Measurements from ENCODE around the gene IL6ST.
"Not testable (repeated sequence)": the region's sequence is repeated elsewhere in the genome, so short reads cannot be mapped to it uniquely, and the experiment has no call there.

Gene IL6ST

DNA sequence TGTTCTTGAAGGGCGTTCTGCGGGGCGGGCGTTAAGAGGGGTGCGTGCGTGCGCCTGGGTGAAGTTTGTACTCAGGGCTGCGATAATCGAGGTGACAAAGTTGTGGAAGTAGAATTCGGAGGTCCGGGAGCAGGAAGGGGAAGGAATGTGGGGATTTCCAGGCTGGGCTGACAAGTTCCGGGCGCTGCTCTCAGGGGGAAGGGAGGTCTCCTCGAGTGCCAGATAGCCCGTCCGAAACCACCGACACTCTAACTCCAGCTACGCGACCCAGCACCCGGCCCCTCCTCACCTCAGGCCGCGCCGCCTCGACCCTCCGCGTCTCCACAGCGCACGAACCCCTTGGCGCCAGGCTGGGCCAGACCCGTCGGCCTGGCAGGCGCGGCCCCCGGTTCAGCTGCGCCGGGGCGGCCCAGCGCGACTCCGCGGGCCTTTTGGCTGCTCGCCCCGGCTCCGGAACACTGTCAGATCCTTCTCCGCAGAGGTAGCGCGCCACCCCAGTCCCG, at the start of gene IL6ST:
Gene IL6ST (minus strand): TSS at position 469 of the 503 bp plus-strand sequence. CDS start 18,685 bp downstream, outside the sequence.
- peak; percentile 94 for DNase-seq

GRCh38 chr5:56039985-56040384, 45.2 kb upstream of the IL6ST start:
- peak; percentile 70 for DNase-seq

- not testable (repeated sequence) for DNase-seq
These were observed 43.4 kb upstream of the IL6ST start for GRCh38 chr5:56038206-56038605.

- DNase-seq, result no peak
These were observed 42.8 kb upstream of the IL6ST start for GRCh38 chr5:56037531-56038010.

DNA sequence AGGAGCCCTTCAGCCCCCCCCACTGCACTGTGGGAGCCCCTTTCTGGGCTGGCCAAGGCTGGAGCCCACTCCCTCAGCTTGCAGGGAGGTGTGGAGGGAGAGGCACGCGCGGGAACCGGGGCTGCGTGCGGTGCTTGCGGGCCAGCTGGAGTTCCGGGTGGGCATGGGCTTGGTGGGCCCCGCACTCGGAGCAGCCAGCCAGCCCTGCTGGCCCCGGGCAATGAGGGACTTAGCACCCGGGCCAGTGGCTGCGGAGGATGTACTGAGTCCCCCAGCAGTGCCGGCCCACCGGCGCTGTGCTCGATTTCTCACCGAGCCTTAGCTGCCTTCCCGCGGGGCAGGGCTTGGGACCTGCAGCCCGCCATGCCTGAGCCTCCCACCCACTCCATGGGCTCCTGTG, 40.6 kb upstream of the IL6ST start:
- DNase-seq, result not testable (repeated sequence)

DNA sequence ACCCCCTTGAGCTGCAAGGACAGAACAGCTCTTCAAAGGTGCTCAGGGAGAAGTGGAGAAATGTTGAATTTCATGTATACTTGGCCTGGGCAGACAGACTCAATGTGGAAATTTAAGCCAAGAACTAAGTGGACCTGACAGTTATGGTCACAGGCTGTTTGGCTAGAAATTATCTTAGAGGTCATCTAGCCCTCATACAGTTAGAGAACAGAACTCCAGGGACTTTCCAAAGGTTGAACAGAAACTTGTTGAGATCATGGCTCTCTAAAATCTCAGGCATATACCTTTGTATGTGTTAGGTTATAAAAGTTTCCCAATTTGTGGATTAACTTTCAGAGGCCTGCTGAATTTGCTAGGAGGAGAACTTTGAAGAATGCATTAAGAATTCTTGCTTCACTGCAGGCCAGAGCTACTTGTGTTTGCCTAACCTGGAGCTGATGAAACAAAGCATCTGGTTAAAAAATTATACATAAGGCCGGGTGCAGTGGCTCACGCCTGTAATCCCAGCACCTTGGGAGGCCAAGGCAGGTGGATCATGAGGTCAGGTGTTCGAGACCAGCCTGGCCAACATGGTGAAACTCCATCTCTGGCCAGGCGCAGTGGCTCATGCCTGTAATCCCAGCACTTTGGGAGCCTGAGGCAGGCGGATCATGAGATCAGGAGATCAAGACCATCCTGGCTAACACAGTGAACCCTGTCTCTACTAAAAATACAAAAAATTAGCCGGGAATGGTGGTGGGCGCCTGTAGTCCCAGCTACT, 35.3 kb upstream of the IL6ST start:
- DNase-seq, result peak; percentile 34

DNA sequence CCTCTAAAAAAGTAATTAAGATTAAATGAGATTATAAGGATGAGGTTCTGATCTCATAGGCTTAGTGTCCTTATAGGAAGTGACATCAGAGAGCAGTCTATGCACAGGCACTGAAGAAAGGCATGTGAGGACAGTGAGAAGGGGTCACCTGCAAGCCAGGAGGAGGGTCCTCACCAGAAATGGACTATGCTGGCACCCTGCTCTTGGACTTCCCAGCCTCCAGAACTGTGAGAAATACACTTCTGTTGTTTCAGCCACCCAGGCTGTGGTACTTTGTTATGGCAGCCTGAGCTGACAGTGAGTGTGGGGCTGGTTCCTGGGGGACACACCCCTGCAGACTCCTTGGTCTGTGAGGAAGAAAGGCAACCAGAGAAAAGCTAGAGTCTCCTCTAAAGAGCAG, 34.7 kb upstream of the IL6ST start:
- no peak for DNase-seq

DNA sequence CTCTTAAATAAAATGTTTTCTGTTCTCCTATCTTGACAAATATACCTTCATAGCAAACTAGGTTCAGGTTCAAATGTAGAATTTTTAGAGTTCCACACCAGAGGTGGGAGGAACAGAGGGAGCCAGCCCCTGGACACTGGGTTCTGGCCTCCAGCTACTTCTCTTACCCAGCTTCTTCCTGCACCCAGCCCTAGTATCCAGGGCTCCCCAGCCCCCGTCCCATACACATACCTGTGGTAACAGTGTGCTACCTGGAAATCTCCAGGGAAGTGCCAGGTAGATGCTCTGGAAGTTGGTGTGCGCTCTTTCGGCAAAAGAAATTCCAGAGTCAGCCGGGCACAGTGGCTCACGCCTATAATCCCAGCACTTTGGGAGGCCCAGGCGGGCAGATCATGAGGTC, 33.9 kb upstream of the IL6ST start:
- DNase-seq, result no peak

GRCh38 chr5:56026863-56027300, 32.1 kb upstream of the IL6ST start:
- peak; percentile 90 for DNase-seq

DNA sequence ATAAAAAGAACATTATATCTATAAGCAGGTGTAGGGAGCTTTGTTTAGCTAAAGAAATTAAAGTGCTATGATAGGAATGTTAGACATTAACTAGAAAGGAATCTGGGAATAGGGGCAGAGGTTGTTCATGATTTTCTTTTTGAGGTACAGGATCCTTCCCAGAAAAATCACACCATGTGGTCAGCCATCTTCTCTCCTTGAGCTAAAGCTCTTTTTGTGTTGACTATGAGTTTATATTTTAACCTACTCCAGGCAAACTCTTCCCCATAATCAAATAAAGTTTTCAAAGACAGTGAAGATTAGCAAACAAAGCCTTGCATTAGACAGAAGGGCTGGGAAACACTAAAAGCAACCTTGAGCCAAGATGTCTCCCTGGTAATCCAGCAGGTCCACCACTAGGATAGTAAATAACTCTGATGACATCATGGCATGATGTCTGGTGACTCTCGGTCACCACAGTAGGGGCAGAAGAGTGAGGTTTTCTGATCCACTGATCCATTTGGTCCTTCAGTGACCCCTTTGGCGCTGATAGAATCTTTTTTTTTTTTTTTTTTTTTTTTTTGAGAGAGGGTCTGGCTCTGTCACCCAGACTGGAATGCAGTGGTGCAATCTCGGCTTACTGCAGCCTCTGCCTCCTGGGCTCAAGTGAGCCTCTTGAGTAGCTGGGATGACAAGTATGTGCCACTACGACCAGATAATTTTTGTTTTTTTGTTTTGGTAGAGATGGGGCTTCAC, 30.6 kb upstream of the IL6ST start:
- peak; percentile 23 for DNase-seq

DNA sequence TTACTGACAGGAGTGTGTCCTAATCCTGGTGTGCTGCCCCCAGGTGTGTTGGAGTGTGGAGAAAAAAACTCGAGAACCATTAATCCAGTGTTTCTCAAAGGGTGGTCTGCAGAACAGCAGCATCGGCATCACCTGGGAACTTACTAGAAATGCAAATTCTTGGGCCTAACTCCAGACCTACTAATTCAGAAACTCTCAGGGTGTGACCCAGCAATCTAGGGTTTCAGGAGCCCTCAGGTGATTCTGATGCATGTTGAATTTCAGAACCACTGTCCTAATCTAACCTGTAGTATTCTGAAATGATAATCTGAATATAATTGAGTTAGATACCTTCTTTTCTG, 30.0 kb upstream of the IL6ST start:
- DNase-seq, result no peak

GRCh38 chr5:56023296-56023695, 28.5 kb upstream of the IL6ST start:
- DNase-seq, result no peak

DNA sequence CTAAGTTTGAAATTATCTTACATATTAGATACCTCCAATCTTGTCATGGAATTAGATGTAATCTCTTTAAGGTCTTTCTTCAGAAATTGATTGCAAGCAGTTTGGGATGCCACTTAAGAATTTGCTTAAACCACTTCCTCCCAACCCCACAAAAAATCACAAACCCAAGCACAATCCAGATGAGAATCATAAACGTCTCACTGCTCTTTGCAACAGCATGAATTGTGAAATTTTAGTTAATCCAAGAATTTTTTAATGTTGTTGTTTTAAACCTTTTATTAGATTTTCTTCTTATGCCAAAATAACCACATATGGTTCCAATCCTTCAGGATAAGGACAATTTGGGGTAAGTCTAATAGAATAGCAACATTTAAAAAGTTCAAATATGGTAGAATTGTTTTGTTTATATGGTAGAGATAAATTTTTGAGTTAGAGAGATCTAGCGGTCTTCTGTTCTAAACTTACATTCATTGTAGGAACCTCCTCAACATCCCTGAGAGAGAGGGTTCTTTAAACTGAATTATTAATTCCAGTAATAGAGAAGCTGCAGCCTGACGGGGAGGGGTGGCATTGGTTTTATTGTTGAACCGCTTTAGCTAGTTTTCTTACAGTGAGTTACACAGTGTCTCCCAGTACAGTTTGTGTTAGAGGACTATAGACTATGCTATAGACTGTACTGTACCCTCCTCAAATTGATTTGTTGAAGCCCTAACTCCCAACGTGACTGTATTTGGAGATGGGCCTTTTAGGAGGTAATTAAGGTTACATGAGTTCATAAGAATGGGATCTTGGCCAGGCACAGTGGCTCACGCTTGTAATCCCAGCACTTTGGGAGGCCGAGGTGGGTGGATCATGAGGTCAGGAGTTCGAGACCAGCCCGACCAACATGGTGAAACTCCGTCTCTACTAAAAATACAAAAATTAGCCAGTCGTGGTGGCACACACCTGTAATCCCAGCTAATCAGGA, 24.8 kb upstream of the IL6ST start:
- peak; percentile 63 for DNase-seq

DNA sequence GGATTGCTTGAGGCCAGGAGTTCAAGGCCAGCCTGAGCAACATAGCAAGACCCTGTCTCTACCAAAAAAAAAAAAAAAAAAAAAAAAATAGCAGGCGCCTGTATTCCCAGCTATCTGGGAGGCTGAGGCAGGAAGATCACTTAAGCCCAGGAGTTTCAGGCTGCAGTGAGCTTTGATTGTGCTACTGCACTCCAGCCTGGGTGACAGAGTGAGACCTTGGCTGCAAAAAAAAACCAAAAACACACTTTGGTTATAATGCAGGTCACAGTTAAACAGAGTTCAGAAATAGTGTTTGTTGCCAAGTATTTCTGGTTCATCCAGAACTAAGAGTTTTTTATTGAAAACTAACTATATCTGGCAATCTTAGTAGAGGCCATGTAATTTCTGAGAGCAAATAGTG, 24.1 kb upstream of the IL6ST start:
- DNase-seq, result no peak

DNA sequence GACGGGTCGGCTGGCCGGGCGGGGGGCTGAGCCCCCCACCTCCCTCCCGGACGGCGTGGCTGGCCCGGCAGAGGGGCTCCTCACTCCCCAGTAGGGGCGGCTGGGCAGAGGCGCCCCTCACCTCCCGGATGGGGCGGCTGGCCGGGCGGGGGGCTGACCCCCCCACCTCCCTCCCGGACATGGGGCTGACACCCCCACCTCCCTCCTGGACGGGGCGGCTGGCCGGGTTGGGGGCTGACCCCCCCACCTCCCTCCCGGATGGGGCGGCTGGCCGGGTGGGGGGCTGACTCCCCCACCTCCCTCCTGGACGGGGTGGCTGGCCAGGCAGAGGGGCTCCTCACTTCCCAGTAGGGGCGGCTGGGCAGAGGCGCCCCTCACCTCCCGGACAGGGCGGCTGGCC, 19.9 kb upstream of the IL6ST start:
- not testable (repeated sequence) for DNase-seq

DNA sequence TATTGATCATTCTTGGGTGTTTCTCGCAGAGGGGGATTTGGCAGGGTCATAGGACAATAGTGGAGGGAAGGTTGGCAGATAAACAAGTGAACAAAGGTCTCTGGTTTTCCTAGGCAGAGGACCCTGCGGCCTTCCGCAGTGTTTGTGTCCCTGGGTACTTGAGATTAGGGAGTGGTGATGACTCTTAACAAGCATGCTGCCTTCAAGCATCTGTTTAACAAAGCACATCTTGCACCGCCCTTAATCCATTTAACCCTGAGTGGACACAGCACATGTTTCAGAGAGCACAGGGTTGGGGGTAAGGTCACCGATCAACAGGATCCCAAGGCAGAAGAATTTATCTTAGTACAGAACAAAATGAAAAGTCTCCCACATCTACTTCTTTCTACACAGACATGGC, 19.2 kb upstream of the IL6ST start:
- not testable (repeated sequence) for DNase-seq

DNA sequence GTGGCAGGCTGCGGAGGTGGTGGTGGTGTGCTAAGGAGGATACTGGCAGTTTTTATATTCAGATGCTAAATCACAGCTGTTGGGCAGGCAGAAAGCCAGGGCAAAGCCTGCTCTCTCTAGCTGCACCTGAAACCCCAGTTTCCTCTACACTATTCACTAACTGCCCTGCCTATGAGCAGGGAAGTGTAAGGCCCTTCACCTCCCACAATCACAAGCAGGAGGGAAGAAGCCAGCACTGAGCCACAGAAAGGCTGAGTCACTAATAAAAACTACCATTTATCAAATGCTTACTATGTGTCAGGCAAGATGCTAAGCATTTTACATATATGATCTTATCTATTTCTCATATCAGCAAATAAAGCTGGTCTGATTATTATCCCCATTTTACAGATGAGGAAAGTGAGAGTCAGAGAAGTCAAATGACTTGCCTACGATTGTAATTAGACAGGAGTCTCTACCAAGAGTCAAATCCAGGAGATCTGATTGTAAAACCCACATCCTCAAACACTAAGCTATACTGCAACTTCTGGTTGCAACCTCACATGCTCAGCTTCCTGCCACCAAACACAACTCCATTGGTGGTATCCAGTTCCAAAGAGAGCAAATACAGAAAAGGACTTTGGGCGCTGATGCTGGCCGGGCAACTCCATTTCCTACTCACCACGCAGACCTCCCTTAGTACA, 17.7 kb upstream of the IL6ST start:
- peak; percentile 81 for DNase-seq

DNA sequence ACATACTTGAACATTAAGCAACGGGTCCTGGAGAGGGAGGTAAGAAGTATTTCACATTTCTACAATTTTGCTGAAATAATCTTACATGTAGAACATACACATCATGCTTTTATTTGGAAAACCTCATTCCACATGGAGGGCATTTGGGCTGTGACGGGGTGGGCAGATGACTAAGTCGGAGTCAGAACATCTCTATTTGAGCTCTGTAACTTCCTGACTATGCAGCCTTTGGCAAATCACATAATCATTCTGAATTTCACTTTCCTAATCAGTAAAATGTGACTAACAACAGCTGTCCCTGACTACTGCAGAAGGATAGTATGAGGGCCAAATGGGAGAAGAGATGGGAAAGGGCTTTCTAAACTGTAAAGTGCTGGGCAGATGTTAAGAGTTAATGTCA, 17.1 kb upstream of the IL6ST start:
- peak; percentile 92 for DNase-seq

DNA sequence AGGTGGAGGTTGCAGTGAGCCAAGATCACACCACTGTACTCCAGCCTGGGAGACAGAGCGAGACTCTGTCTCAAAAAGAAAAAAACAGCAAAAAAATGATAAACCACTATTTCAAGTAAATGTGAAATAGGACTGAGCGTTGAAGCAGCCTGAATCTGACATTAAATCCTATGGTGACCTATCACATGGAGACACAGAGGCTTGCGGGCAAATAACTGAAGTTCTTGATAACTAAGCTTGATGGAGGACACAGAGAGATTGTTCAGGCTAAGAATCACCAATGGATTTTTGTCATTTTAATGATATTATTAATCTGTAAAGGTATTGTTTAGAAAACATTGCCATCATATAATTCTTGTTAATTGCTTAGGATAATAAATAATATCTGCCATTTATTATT, 15.7 kb upstream of the IL6ST start:
- DNase-seq, result no peak

DNA sequence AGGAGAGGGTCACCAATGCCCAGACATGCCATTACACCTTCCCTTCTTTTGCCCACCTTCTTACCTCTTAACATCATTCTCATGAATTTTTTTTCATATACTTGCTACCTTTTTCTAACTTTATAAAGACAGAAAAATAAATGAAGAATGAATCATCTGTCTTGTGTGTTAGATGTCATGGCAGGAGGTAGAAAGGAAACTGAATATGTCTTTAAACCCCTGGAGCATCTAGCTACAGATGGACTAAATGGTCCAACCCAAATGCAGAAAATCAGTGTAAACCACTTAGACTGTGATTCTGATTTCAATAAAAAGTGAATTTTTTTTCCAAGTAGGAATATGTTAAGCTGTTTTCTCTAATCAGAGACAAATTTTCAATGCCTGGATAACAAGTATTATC, 11.8 kb upstream of the IL6ST start:
- no peak for DNase-seq

- DNase-seq, result no peak
These were observed 11.3 kb upstream of the IL6ST start for GRCh38 chr5:56006094-56006493.

- DNase-seq, result no peak
These were observed 10.1 kb upstream of the IL6ST start for GRCh38 chr5:56004874-56005273.

Measured in EL (cell line).